Uterus (tissue), 2 donors: Measurements from ENCODE around the gene HECTD3.

ENCODE experiments used
- POLR2A ChIP-seq, 2 donors: fragments of 450-650 bp; IDR thresholded peaks; one replicate each; pipeline ENCODE4 v1.6.1; 2016; ENCODE audit warnings: antibody characterized with exemption in 2 of 2, mild to moderate bottlenecking in 1 of 2, moderate library complexity in 1 of 2
- TF ChIP-seq, protein P1 (sequence below), 4 experiments: fragments of 200-600 bp in 2 of 4; fragments of 450-650 bp in 2 of 4; sonication (generic) in 2 of 4; IDR thresholded peaks; one replicate each; pipeline ENCODE4 v1.5.1; 2016 to 2019; ENCODE audit warnings: antibody characterized with exemption in 4 of 4, mild to moderate bottlenecking in 2 of 4, moderate library complexity in 1 of 4

DNA sequence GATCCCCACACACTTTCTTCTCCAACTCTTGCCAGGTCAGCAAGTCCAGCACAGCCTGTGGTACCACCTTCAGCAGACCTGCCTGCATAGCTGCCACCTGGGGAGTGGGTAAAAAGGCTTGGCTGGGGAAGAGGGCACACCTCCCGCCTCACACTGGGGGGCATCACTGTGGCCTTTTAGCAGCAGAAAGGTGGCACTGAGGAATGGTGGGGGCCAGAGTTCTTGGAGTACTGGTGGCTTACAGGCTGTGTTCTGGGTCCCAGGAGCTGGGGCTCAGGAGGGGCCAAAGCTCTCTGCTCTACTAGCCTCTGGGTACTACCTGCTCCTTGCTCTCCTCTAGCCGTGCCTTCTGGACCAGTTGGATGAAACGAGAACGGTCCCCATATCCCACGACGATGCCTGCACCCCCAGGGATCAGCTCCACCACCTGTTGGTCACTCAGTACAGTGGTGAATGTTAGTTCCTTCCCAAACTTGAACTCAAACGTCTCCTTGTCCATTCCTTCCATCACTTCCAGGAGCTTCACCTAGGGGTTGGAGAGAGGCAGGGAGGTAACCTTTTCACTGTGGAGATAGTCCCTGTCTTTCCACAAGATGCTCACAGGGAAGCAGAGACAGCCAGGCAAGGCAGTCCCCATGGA is 6.7 kb downstream of the HECTD3 start:
- TF ChIP-seq POLR2A (IDR thresholded peaks at IDR 0.05), result no peak
- TF ChIP-seq, protein P1, sequence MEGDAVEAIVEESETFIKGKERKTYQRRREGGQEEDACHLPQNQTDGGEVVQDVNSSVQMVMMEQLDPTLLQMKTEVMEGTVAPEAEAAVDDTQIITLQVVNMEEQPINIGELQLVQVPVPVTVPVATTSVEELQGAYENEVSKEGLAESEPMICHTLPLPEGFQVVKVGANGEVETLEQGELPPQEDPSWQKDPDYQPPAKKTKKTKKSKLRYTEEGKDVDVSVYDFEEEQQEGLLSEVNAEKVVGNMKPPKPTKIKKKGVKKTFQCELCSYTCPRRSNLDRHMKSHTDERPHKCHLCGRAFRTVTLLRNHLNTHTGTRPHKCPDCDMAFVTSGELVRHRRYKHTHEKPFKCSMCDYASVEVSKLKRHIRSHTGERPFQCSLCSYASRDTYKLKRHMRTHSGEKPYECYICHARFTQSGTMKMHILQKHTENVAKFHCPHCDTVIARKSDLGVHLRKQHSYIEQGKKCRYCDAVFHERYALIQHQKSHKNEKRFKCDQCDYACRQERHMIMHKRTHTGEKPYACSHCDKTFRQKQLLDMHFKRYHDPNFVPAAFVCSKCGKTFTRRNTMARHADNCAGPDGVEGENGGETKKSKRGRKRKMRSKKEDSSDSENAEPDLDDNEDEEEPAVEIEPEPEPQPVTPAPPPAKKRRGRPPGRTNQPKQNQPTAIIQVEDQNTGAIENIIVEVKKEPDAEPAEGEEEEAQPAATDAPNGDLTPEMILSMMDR (IDR thresholded peaks at IDR 0.05), result no peak
